MG63 (cell line): ENCODE measurements around the gene NDUFA13. TPM values are rescaled to one million over a fixed set of nuclear protein-coding genes. Genes with fewer than 3 reads are reported as not detected.
A peak's percentile ranks its signal among the peaks of the same experiment; 100 is the strongest.

Experiments used
- DNase-seq: peaks from one replicate; pipeline ENCODE4 v3.0.0-alpha.2; 2020
- H3K27me3 ChIP-seq: fragments of 250-450 bp; sonication (Bioruptor Pico); 2 replicates; pipeline ENCODE4 v1.5.1; 2020; ENCODE audit warnings: mild to moderate bottlenecking, moderate library complexity
- H3K36me3 ChIP-seq: fragments of 250-450 bp; sonication (Bioruptor Pico); 2 replicates; pipeline ENCODE4 v1.5.1; 2020; ENCODE audit warnings: mild to moderate bottlenecking, moderate library complexity
- H3K4me3 ChIP-seq: fragments of 250-450 bp; sonication (Bioruptor Pico); 2 replicates; pipeline ENCODE4 v1.5.1; 2020; ENCODE audit warnings: mild to moderate bottlenecking, moderate library complexity
- H3K9me3 ChIP-seq: fragments of 250-450 bp; sonication (Bioruptor Pico); 2 replicates; pipeline ENCODE4 v1.5.1; 2020; ENCODE audit warnings: mild to moderate bottlenecking, moderate library complexity
- total RNA-seq: library from RNA; depleted of rRNA; stranded (reverse); fragments of >200 nt; shearing (Covaris generic); gene quantifications from 2 replicates; pipeline ENCODE4 v1.2.3, GENCODE V29; 2014; ENCODE audit warnings: low replicate concordance

The NDUFA13 gene
- total RNA-seq, 1 experiment from 2014 or later, result 344 TPM

DNA sequence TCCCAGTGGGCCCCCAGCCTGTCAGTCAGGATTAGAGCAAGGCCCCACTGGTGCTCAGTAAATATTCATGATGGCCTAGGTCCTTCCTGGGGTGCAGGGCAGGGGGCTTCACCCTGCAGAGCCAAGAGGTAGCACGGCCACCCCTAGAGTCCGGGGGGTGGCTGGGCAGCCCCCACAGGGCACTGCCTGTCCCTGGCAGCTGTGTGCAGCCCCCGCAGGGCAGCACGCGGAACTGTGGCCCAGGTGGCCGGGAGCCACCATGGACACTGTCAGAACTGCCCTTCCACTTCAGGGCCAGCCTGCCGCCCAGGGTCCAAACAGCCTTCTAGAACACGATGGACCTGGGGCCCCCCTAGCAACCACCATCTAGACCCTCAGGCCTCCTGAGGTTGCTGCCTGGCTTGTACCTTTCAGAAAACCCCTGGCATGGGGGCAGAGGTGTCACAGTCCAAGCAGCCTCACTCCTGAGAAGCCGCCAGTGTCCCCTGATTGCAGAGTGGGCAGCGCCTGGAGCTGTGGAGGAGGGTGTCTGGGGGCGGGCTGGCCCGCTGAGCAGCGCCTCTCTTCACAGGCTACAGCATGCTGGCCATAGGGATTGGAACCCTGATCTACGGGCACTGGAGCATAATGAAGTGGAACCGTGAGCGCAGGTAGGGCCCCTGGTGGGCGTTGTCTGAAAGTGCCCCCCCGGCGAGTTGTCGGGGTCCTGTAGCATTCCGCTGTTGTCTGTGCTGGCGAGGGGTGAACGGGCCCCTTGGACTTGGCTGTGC, 9.8 kb downstream of the NDUFA13 start:
- DNase-seq, result no peak
- no peak overlapping the region for H3K4me3 ChIP-seq
- no peaks in the 10 kb centered on the region for H3K27me3 ChIP-seq
- H3K36me3 ChIP-seq, result peaks cover 73% of the 10 kb centered on the region
- H3K9me3 ChIP-seq, result no peaks in the 10 kb centered on the region

DNA sequence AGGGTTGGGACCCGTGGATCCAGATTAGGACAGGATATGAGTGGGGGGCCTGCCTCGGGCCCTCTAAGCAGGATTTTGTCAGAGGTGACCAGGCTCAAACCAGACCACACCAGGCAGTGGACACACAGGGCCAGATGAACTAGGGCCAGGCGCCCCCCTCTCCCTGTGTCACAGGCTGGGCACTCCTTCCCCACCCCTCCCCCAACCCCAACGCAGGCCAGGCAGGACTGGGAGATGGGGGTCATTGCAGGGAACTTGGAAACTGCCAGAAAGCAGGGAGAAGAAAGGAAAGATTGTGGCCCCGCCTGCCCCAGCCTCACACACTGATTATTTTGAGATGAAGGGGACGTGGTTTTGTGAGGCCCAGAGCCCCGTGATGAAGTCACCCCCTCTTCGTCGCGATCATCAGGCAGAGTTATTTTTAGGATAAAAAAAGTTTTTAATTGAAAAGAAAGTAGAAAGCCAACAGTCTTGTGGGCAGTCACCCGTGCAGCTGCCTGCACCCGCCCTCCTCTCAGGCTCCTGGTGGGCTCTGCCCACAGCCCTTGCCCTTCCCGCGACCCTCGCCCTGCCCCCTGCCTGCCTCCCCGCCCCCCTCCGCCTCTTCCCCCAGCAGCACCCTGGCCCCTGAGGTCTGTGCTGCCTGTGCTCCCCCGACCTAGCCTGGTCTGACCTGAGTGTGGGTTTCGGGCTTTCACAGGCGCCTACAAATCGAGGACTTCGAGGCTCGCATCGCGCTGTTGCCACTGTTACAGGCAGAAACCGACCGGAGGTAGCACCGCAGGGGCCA, 10.8 kb downstream of the NDUFA13 start:
- Histone ChIP-seq H3K4me3 (no peak overlapping the region), H3K27me3 (no peaks in the 10 kb centered on the region), H3K9me3 (no peaks in the 10 kb centered on the region), H3K36me3 (peaks cover 66% of the 10 kb centered on the region)
- no peak for DNase-seq

DNA sequence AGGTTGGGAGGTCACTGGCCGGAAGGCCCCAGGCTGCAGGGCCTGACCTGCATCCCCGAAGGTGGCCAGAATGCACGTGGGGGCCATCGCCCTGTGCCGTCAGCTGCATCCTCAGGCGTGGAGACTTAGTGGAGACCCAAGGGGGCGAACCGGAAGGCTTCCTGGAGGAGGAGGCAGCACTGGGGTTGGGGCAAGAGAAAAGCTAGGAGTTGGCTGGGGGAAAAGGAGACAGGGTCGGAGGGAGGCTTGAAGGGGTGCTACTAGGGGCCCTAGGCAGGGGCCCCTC, 11.3 kb downstream of the NDUFA13 start:
- H3K27me3 ChIP-seq, result no peaks in the 10 kb centered on the region
- no peaks in the 10 kb centered on the region for H3K9me3 ChIP-seq
- H3K36me3 ChIP-seq, result peaks cover 67% of the 10 kb centered on the region
- no peak overlapping the region for H3K4me3 ChIP-seq
- no peak for DNase-seq

DNA sequence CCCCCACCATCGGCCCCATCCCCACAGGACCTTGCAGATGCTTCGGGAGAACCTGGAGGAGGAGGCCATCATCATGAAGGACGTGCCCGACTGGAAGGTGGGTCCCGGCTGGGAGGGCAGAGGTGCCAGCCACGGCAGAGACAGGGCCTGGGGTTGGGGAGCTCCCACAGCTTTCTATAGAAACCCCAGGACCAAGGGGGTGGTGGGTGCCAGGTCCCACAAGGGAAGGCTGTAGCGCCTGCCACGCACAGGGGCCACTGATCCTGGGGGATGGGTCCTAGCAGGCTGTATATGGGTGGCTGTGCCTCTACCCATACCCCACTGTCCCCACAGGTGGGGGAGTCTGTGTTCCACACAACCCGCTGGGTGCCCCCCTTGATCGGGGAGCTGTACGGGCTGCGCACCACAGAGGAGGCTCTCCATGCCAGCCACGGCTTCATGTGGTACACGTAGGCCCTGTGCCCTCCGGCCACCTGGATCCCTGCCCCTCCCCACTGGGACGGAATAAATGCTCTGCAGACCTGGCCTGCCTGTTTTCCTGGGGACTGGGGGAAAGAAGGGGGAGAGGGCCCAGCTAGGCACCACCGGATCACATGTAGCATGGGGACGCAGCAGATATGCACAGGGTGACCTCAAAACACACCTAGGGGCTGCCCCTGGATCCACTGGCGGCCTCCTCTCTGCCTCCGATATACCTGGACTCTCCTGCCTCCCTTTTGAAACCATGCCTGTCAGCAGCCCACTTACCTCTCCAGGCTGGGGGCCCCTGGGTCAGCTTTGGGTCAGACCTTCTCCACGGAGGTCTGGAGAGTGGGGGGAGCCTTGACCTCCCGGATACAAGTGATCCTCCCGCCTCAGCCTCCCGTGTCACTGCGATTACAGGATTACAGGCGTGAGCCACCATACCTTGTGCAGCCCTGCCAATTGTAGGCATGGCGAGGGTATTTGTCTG, 11.9 kb downstream of the NDUFA13 start:
- Histone ChIP-seq H3K9me3 (no peaks in the 10 kb centered on the region), H3K27me3 (no peaks in the 10 kb centered on the region), H3K4me3 (no peak overlapping the region), H3K36me3 (peaks cover 69% of the 10 kb centered on the region)
- DNase-seq, result no peak

DNA sequence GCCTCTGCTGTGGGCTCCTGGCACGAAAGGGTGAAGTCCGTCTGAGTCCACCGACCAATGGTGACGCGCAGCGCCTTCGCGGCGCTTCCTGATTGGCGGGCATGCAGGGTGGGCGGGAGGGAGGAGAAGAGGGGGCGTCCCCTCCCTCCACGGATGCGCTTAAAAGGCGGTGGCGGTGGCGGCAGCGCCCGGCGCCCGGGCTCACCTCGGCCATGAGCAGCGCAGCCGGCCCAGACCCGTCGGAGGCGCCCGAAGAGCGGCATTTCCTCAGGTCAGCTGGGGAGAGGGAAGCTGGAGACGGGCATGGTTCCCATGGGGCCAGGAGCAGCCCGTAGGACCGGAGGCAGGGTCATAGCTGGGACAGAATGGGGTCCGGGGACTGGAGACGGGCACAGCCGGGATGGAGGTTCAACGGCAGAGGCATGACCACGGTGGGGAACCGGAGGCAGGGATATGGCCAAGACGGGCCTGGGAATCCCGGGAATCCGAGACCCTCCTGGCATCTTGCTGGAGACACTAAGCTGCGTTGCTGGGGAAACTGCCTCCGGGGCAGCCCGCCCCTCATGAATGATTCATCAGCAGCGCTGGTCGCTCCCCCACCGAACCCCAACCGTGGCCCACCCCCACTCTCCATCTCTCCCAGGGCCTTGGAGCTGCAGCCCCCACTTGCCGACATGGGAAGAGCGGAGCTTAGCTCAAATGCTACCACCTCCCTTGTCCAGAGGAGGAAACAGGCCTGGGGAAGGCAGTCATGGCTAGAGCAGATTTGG, 12.9 kb downstream of the NDUFA13 start, which contains the start of gene YJEFN3:
TSS of gene YJEFN3 (plus strand) at position 191 of the 770 bp plus-strand sequence. CDS start at position 213, 22 bp downstream.
- H3K27me3 ChIP-seq, result no peaks in the 10 kb centered on the region
- H3K4me3 ChIP-seq, result no peak within 1 kb of the TSS
- peaks cover 65% of the 10 kb centered on the region for H3K36me3 ChIP-seq
- H3K9me3 ChIP-seq, result no peaks in the 10 kb centered on the region
- DNase-seq, result no peak

DNA sequence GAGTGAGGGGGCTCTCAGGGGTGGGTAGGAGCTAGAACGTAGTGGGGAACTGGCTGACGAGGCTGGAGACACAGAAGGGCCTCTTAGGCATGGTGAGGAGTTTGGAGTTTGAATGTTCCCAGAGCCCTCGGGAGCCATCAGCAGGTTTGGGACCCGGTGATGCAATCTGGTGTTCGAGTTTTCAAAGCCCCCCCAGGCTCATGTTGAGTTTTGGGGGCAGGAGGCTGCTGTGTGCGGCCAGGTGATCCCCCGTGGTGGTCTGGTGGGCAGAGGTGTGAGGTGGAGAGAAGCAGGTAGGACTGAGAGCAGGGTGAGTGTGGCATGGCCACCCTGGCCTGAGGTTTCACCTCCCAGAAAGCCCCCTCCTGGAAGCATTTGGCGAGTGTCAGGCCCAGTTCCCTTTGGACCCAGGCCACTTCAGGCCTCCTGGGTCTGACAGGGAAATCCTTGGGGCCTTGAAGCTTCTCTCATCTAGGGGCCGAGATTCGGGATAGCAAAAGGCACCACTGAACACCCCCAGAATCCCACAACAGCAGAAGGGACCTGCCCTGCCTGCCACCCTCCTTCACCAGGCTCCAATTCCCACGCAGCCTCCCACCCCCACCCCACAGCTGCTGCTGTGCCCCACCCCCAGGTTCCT, 13.9 kb downstream of the NDUFA13 start:
- Histone ChIP-seq H3K27me3 (no peaks in the 10 kb centered on the region), H3K4me3 (no peak overlapping the region), H3K9me3 (no peaks in the 10 kb centered on the region), H3K36me3 (peaks cover 55% of the 10 kb centered on the region)
- DNase-seq, result no peak

DNA sequence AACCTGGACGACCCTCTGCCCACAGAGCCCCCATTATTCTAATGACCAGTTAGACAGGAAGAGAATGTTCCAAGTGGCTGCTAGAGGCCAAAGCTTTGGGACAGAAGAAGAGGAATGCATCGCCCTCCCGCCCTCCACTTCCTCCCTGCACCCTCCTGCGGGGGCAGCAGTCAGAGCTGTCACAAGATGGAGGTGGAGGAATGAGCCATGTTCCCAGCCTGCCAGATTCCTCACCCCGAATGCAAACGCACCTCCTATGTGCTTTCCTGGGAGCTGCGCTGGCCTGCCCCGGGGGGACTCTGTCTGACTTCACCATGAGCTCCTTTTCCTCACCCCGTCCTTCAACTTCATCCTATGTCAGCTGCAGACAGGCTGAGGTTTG, 14.4 kb downstream of the NDUFA13 start:
- no peaks in the 10 kb centered on the region for H3K9me3 ChIP-seq
- DNase-seq, result no peak
- H3K4me3 ChIP-seq, result no peak overlapping the region

DNA sequence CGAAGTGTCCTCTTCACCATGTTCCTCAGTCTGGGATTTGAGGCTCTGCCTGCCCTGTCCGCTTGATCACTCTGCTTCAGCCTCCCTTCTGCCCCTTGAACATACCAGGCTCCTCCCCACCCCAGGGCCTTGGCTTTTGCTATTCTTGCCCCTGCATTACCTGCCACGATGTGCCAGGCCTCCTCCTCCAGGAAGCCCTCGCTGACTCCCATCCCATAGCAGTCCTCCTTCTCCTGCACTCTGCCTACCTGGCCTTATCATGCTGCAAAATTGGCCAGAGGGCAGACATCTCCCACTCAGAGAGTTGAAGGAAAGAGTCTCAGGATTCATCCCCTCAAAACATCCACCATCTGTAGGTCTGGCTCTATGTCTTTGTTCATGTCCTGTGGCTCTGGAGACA, 14.9 kb downstream of the NDUFA13 start:
- no peak for DNase-seq
- peaks cover 49% of the 10 kb centered on the region for H3K36me3 ChIP-seq
- no peaks in the 10 kb centered on the region for H3K27me3 ChIP-seq
- no peak overlapping the region for H3K4me3 ChIP-seq
- H3K9me3 ChIP-seq, result no peaks in the 10 kb centered on the region

More for the DNA sequence above, 14.4 kb downstream of the NDUFA13 start:
- H3K27me3 ChIP-seq, result no peaks in the 10 kb centered on the region
- peaks cover 51% of the 10 kb centered on the region for H3K36me3 ChIP-seq

DNA sequence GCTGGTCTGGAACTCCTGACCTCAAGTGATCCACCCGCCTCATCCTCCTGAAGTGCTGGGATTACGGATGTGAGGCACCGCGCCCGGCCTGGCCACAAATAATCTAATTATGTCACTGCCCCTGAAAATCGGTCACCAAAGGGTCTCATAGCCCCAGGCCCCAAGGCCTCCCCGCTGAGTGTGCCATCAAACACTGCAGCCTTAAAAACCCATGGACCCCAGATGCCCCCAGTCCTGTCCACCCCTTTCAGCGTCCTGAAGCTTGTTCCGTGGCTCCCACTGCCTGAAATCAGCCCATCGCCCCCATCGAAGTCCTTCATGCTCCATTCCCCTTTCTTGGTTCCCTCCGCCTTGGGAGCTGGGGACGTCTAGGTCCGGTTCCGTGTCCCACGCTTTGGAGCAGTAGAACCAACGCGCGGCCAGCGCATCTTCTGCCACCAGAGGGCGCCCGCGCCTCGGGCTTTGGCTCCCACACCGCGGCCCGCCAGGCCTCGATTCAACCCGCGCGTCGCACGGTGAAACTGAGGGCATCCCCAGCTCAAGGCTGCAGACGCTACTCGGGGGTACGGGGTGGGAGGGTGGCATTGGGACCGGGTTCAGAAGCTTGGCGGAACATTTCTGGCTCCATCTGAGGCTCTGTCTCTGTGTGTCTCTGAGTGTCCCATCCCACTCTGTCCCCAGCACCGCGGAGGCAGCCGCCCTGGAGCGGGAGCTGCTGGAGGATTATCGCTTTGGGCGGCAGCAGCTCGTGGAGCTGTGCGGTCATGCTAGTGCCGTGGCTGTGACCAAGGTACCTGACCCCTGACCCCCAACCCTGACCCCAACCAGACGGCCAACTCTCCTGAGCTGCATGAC, 16.2 kb downstream of the NDUFA13 start:
- Histone ChIP-seq H3K36me3 (peaks cover 39% of the 10 kb centered on the region), H3K27me3 (no peaks in the 10 kb centered on the region), H3K4me3 (no peak overlapping the region), H3K9me3 (no peaks in the 10 kb centered on the region)
- DNase-seq, result peak; percentile 72

DNA sequence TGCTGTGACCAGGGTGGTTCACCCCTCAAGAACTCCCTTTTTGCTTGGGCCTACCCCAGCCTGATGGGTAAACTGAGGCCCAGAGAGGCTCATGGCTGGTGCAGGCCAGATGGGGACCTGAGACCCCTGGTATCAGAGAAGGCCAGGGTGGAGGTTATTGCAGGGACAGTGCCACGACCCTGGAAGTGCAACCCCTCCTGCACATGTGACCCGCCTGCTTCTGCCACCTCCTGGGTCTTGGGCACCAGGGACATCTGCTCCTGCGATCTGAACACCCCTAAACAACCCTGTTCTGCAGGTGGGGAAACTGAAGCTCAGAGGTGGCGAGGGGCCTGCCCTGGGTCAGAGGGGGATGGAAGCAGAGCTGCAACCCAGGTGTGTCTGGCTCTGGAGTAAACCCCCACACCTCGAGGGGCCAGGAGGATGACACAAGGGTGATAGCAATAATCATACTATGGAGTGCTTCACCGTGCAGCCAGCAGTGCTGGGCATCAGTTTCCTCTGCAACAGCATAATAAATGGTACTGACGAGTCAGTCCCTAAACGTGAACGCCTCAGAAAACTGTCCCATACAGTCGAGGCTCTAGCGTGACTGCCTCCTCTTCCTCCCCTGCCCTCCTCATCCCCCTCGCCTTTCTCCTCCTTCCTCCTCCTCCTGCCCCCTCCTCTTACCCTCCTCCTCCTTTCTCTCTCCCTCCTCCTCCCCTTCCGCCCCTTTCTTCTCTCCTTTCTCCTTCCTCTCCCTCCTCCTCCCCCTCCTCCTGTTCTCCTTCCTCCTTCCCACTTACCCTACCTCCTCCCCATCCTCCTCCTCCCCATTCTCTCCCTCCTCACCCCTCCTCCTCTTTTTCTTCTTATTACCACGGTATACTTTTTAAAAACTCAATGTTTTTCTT, 17.0 kb downstream of the NDUFA13 start:
- H3K9me3 ChIP-seq, result no peaks in the 10 kb centered on the region
- H3K4me3 ChIP-seq, result no peak overlapping the region
- no peaks in the 10 kb centered on the region for H3K27me3 ChIP-seq
- H3K36me3 ChIP-seq, result peaks cover 30% of the 10 kb centered on the region
- no peak for DNase-seq

DNA sequence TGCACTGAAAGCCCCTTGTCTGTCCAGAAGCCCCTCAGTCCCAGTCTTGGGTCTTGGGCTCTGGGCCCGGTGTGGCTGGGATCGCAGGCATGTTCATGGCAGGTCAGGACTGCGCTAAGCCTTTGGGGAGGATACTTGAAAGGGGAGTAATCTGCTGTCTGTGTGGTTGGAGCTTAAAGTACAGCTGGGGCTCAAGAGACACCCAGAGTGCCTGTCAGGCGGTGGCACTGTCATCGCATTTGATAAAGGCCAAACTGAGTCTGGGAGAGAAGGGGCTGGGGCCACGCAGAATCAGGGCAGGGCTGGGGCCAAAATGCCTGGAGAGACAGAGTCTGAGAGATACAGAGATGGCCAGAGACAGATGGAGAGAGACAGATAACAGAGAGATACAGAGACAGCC, 17.8 kb downstream of the NDUFA13 start:
- Histone ChIP-seq H3K9me3 (no peaks in the 10 kb centered on the region), H3K27me3 (no peaks in the 10 kb centered on the region), H3K4me3 (no peak overlapping the region), H3K36me3 (peaks cover 25% of the 10 kb centered on the region)
- DNase-seq, result no peak

DNA sequence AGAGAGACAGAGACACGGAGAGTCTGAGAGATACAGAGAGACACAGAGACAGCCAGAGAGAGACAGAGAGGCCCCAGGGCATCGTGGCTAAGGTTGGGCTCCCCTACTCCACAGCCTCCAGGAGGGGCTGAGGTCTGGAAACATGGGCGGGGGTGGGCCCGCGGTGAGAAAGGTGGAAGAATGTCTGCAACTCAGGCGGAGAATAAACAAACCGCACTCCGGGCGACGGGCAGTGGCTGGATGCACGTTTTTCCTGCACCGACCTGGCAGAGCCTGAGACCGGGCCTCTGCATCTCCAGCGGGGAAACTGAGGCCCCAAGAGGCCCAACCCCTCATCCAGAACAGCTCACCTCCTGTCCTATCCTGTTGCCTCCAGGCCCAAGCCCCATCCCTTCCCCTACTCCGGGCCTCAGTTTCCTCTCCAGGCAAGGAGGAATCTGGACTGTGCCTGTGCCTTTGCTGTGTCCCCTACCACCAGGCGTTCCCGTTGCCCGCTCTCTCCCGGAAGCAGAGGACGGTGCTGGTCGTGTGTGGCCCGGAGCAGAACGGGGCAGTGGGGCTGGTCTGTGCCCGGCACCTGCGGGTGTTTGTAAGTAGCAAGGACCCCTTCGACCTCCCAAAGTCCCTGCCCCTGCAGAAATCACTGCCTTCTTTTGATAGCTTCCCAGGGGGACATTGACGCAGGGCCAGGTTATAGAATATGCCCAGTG, 18.7 kb downstream of the NDUFA13 start:
- Histone ChIP-seq H3K36me3 (peaks cover 18% of the 10 kb centered on the region), H3K4me3 (no peak overlapping the region), H3K27me3 (no peaks in the 10 kb centered on the region), H3K9me3 (no peaks in the 10 kb centered on the region)
- DNase-seq, result no peak

DNA sequence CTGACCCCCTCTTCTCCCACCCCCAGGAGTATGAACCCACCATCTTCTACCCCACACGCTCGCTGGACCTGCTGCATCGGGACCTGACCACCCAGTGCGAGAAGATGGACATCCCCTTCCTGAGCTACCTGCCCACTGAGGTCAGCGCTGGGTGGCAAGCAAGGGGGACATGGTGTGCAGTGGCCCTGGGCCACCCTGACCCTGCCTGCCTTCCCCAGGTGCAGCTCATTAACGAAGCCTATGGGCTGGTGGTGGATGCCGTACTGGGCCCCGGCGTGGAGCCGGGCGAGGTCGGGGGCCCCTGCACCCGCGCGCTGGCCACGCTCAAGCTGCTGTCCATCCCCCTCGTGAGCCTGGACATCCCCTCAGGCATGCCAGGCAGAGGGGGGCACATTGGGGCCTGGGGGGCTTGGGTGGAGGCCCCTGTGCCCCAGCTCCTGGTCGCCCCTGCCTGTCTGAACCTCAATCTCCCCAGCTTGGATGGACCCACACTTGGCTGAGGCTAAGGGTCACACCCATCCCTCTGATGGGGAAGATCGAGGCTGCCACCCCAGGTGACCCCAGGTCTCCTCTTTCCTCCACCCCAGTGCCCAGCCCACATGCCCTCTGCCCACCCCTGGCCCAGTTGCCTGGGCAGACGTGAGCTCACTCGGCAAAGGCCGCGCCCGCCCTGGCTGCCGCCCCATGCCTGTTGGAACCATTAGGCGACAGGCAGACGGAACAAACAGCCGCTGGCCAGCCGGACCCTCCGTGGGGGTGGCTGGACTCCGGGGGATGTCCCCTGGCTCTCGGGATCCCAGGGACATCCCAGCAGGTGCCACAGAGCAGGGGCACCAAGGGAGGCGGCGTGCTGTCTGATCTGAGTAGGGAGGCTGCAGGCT, 19.5 kb downstream of the NDUFA13 start:
- H3K9me3 ChIP-seq, result no peaks in the 10 kb centered on the region
- H3K4me3 ChIP-seq, result no peak overlapping the region
- DNase-seq, result no peak
- H3K27me3 ChIP-seq, result no peaks in the 10 kb centered on the region
- peaks cover 18% of the 10 kb centered on the region for H3K36me3 ChIP-seq
